ENCODE results near the gene RMC1.
"Not testable (repeated sequence)": the region's sequence is repeated elsewhere in the genome, so short reads cannot be mapped to it uniquely, and the experiment has no call there.

The RMC1 gene

DNA sequence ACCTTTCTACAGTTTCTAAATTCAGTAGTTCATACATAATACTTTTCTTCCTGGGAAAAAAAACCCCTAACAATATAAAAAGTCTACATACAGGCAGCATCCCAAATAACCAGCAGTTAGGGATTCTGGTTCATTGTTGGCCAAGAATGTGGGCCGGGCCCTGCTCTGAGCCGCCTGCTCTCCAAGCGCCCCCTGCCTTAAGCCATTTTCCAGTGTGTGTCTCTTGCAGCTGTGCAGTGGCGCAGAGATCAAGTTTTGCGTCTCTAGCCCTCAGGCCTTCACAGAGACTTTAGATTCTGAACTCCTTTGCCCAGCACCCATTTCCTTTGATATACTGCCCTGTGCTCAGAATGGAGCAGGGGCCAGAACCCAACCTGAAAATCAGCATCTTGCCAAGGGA is 32.9 kb downstream of the RMC1 start:
- DNase-seq, result no peak

- DNase-seq, result no peak
Measured at GRCh38 chr18:23537274-23537673, 34.0 kb downstream of the RMC1 start.

- no peak for DNase-seq
Measured at GRCh38 chr18:23538001-23538400, 34.7 kb downstream of the RMC1 start.

- DNase-seq, result no peak
Measured at GRCh38 chr18:23538870-23539269, 35.6 kb downstream of the RMC1 start.

DNA sequence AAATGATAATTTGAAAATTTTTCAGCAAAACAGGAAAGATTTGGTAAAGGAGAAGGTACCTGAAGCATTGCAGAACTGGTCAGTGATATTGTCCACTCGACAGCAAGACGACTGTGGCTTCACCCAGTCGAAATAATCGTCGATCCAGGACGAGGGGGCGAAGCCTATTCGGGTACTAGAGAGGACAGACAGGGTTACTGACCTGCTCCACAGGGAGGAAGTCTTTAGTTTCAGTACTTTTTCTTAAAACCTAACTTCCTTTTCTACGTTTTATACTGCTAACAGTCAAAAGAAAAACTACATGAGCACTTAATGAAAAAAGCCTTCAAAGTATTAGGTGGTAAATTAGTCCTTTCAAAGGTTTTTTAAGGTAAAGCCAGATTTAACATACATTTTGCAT is 36.0 kb downstream of the RMC1 start:
- no peak for DNase-seq

DNA sequence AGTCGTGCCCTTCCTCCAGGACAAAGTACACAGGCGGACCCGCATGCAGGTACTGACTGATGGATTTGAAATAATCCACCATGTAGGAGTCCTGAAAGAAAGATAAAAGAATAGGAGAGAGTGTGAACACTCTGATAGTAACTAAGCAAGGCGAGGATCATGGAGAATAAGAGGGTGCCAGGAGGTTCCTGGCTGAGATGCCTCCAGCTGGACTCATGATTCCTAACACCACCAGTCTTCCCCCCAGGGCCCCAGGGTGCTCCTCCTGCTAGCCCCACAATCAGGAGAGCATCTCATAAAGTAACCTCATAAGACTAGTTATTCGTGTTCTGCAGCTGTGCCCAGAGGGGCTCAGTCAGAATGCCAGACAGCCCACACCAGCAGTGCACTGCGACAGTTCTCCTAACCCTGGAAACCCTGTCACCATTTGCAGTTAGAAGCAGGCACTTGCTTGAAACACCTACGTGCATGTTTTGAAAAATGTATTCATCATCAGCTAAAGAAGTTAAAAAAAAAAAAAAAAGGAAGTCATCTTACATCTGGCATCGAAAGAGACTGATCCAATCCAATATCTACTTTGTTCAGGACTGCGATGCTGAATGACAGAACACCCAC is 36.7 kb downstream of the RMC1 start:
- no peak for DNase-seq

DNA sequence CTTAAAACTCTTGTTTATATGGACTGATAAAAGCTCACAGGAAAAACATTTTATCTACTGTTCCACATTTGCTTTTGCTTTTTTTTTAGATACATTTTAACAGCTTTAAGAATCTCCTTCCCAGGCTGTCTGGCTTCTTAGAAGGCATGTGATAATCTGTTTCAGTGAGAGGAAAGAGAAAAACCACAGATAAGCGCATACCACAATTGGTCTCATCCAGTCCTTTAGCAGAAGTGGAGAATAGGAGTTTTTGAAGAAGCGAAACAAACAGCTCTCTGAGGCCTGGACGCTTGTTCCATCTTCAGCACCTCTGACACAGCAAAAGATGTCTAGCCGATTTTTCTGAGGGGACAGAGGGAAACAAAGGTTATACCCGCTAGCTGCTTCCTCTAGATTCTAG is 37.6 kb downstream of the RMC1 start:
- DNase-seq, result no peak

- DNase-seq, result no peak
Measured at GRCh38 chr18:23541349-23542093, 38.2 kb downstream of the RMC1 start.

DNA sequence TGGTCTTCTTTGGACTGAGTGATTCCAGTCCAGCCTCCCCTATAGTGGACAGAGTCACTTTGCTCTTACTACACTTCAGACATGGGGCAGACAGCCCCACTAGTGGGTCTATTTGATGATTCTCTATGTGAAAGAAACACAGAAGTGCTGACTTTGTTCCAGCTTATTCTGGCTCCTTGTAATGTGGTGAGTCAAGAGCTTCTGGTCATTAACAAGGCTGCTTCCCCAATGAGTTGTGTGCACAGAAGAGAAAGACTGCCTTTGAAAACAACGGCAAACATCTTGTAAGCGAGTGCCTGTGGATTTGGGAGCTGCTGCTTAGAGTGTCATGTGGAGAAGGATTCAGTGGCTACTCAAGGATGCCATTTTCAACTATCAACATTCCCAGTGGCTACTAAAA is 39.1 kb downstream of the RMC1 start:
- DNase-seq, result no peak

GRCh38 chr18:23545247-23545789 is 42.0 kb downstream of the RMC1 start:
- DNase-seq, result no peak

DNA sequence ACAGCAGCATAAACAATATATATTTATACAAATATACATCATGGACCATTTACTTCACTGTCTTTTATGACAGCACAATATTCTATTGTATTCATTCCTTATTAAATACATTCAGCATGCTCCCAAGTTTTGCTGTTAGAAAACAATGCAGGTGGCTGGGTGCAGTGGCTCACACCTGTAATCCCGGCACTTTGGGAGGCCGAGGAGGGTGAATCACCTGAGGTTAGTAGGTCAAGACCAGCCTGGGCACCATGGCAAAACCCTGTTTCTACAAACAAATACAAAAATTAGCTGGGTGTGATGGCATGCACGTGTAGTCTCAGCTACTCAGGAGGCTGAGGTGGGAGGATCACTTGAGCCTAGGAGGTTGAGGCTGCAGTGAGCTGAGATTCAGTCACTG is 44.0 kb downstream of the RMC1 start:
- no peak for DNase-seq

- no peak for DNase-seq
Measured at GRCh38 chr18:23547846-23548245, 44.5 kb downstream of the RMC1 start.

GRCh38 chr18:23548275-23548674 is 45.0 kb downstream of the RMC1 start:
- no peak for DNase-seq

GRCh38 chr18:23548719-23549118 is 45.4 kb downstream of the RMC1 start:
- DNase-seq, result no peak

- DNase-seq, result no peak
Measured at GRCh38 chr18:23550898-23551297, 47.6 kb downstream of the RMC1 start.

DNA sequence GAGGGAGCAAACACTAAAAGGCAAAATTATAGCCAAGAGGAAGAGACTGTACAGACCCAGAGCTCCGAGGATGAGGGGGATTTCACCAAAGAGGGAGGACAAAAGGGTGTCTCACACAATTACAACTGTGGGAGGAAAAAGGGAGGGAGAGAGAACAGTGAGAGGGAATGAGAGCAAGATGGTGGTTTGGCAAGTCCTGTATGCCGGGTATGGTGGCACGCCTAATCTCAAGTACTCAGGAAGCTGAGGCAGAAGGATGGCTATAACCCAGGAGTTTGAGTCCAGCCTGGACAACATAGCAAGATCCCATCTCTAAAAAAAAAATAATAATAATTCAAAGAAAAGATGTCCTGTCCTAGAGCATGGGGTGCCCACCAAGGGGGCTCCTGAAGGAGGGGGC is 48.7 kb downstream of the RMC1 start:
- DNase-seq, result no peak

- DNase-seq, result no peak
Measured at GRCh38 chr18:23552505-23552904, 49.2 kb downstream of the RMC1 start.

GRCh38 chr18:23553887-23554286 is 50.6 kb downstream of the RMC1 start:
- DNase-seq, result no peak

DNA sequence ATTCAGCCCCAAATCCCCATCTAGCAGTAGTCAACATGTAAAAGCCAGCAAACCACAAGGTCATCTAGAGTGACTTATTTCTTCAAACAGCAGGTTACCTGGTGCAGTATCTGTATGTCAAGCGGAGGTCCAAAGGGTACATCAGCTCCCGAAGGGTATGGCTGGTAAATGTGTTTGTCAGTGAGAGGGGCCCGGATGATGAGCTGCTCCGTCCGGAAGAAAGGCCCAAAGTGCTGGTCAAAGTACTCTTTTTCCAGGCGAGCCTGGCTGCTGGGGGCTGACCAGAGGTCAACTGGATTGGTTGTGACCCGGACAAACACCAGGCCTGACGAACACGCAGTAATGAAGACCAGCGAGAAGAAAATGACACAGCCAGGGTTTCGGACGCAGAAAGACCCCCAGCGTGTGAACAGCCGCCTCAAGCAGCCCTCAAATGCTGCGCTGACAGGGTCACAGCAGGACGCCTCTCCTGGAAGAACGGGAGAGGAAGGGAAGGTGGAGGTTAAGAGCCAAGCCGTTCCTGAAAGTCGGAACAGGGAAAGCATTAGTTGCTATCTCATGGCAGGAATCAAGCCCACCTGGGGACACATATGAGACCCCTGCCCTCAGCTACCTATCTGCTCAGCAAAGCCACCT is 53.0 kb downstream of the RMC1 start:
- DNase-seq, result no peak

GRCh38 chr18:23557511-23557910 is 54.2 kb downstream of the RMC1 start:
- not testable (repeated sequence) for DNase-seq

DNA sequence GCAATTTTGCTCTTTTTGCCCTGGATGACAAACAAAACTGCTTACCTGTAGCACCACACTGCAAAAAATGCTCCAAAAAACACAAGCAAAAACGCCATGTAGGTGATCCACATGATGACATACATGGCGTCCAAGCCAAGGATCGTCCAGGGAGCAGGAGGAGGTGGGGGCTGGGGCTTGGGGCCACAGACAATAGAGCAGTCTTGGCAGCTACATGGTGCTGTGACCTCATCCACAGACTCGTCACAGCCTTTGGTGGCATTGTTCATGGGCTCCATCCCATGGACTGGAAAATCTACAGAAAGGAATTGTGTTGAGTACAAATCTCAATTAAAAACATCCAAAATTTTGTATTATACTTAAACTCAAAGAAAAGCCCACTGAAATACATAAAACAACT is 56.9 kb downstream of the RMC1 start:
- no peak for DNase-seq

DNA sequence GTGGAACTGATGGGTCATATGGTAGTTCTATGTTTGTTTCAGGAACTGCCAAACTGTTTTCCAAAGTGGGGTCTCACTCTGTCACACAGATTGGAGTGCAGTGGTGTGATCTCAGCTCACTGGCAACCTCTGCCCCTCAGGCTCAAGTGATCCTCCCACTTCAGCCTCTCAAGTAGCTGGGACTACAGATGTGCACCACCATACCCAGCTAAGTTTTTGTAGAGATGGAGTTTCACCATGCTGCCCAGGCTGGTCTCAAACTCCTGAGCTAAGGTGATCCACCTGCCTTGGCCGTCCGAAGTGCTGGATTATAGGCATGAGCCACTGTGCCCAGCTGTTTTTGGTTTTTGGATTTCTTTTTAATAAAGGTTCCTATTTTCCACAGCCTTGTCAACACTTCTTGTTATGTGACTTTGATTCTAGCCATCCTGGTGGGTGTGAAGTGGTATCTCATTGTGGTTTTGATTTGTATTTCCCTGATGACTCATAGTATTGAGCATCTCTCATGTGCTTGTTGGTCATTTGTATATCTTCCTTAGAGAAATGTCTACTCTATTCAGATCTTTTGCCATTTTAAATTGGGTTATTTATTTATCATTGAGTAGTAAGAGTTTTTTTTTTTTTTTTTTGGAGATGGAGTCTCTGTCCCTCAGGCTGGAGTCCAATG is 60.2 kb downstream of the RMC1 start:
- no peak for DNase-seq

GRCh38 chr18:23565916-23566547 is 62.7 kb downstream of the RMC1 start:
- DNase-seq, result no peak

Measured in AML-193 (cell line).